Hippocampal formation (tissue), 2 donors: ENCODE measurements around the gene OLFM2.
"Not testable (repeated sequence)": the region's sequence is repeated elsewhere in the genome, so short reads cannot be mapped to it uniquely, and the experiment has no call there.

Experiments used
- DNase-seq, 2 donors: peaks; one replicate each; lab custom pipeline; 2025; lab: John Stamatoyannopoulos, UW

OLFM2 gene

GRCh38 chr19:9861503-9861902 lies 74.8 kb downstream of the OLFM2 start:
- DNase-seq, result no peak

GRCh38 chr19:9860407-9860806 lies 75.9 kb downstream of the OLFM2 start:
- DNase-seq, result no peak

- no peak for DNase-seq
Observed at GRCh38 chr19:9858766-9859165, 77.5 kb downstream of the OLFM2 start.

- DNase-seq, result no peak
Observed at GRCh38 chr19:9857920-9858746, 78.2 kb downstream of the OLFM2 start.

GRCh38 chr19:9857076-9857721 lies 79.1 kb downstream of the OLFM2 start:
- DNase-seq, result no peak

GRCh38 chr19:9856609-9857008 lies 79.7 kb downstream of the OLFM2 start:
- no peak for DNase-seq

GRCh38 chr19:9854282-9854846 lies 82.0 kb downstream of the OLFM2 start:
- DNase-seq, result no peak

GRCh38 chr19:9850235-9850959 lies 85.9 kb downstream of the OLFM2 start:
- no peak for DNase-seq

GRCh38 chr19:9849791-9850190 lies 86.5 kb downstream of the OLFM2 start:
- DNase-seq, result no peak

GRCh38 chr19:9848762-9849161 lies 87.6 kb downstream of the OLFM2 start:
- no peak for DNase-seq

GRCh38 chr19:9848060-9848459 lies 88.3 kb downstream of the OLFM2 start:
- DNase-seq, result peak in 1 of 2 donors; percentile 11

GRCh38 chr19:9847087-9847671 lies 89.1 kb downstream of the OLFM2 start:
- DNase-seq, result no peak

- not testable (repeated sequence) for DNase-seq
Observed at GRCh38 chr19:9843626-9844273, 92.6 kb downstream of the OLFM2 start.

- no peak for DNase-seq
Observed at GRCh38 chr19:9842834-9843625, 93.3 kb downstream of the OLFM2 start.

- no peak for DNase-seq
Observed at GRCh38 chr19:9839415-9839814, 96.9 kb downstream of the OLFM2 start.

- DNase-seq, result no peak
Observed at GRCh38 chr19:9838324-9838723, 98.0 kb downstream of the OLFM2 start.

GRCh38 chr19:9836021-9836420 lies 100.3 kb downstream of the OLFM2 start:
- DNase-seq, result no peak

GRCh38 chr19:9835507-9835949 lies 100.8 kb downstream of the OLFM2 start:
- no peak for DNase-seq

- DNase-seq, result peak; percentile 97 to 98
Observed at GRCh38 chr19:9834726-9835506, 101.4 kb downstream of the OLFM2 start, which contains the start of gene PIN1. Gene PIN1, plus strand, starts transcription at chr19:9835318. Its CDS starts 27 bp downstream, at chr19:9835345.

GRCh38 chr19:9834307-9834725 lies 102.0 kb downstream of the OLFM2 start:
- no peak for DNase-seq
